GM23248 (cell line): ENCODE measurements around the gene FBXW7. TPM values are rescaled to one million over a fixed set of nuclear protein-coding genes. Genes with fewer than 3 reads are reported as not detected.

Source experiments
- DNase-seq: peaks from one replicate; pipeline ENCODE4 v3.0.0-alpha.2; 2015
- H2AFZ ChIP-seq: fragments of 200-600 bp; sonication (generic); 2 replicates; pipeline ENCODE4 v1.6.1; 2016; ENCODE audit warnings: antibody characterized with exemption
- H3F3A ChIP-seq: fragments of 200-600 bp; sonication (generic); 2 replicates; pipeline ENCODE4 v1.6.1; 2016; ENCODE audit warnings: mild to moderate bottlenecking, antibody characterized with exemption, mixed run types; ENCODE audit not compliant: insufficient read depth
- H3K27ac ChIP-seq: fragments of 200-600 bp; sonication (generic); 2 replicates; pipeline ENCODE4 v1.5.1; 2016; ENCODE audit warnings: mild to moderate bottlenecking
- H3K27me3 ChIP-seq: fragments of 200-600 bp; sonication (generic); replicated peaks from 2 replicates; pipeline ENCODE4 v1.6.1; 2016; ENCODE audit warnings: mild to moderate bottlenecking; ENCODE audit not compliant: insufficient read depth
- H3K36me3 ChIP-seq: fragments of 200-600 bp; sonication (generic); 2 replicates; pipeline ENCODE4 v1.6.1; 2016; ENCODE audit warnings: low read depth, mild to moderate bottlenecking
- H3K4me1 ChIP-seq: fragments of 200-600 bp; sonication (generic); 2 replicates; pipeline ENCODE4 v1.6.1; 2016; ENCODE audit warnings: mild to moderate bottlenecking; ENCODE audit not compliant: insufficient read depth
- H3K4me2 ChIP-seq: fragments of 200-600 bp; sonication (generic); one replicate; pipeline ENCODE4 v1.6.1; 2016; ENCODE audit warnings: mild to moderate bottlenecking; ENCODE audit not compliant: unreplicated experiment
- H3K4me3 ChIP-seq: fragments of 200-600 bp; sonication (generic); 2 replicates; pipeline ENCODE4 v1.5.1; 2016; ENCODE audit warnings: mild to moderate bottlenecking
- H3K79me2 ChIP-seq: fragments of 200-600 bp; sonication (generic); 2 replicates; pipeline ENCODE4 v1.6.1; 2016; ENCODE audit warnings: mild to moderate bottlenecking; ENCODE audit not compliant: insufficient read depth
- H3K9ac ChIP-seq: fragments of 200-600 bp; sonication (generic); 2 replicates; pipeline ENCODE4 v1.6.1; 2016; ENCODE audit warnings: mild to moderate bottlenecking
- H3K9me2 ChIP-seq: fragments of 200-600 bp; sonication (generic); 2 replicates; pipeline ENCODE4 v1.6.1; 2016; ENCODE audit warnings: mixed run types, mild to moderate bottlenecking, moderate library complexity; ENCODE audit not compliant: insufficient read depth
- H3K9me3 ChIP-seq: fragments of 200-600 bp; sonication (generic); one replicate; pipeline ENCODE4 v1.6.1; 2017; ENCODE audit warnings: low read depth
- H4K20me1 ChIP-seq: fragments of 200-600 bp; sonication (generic); 2 replicates; pipeline ENCODE4 v1.6.0; 2016; ENCODE audit not compliant: insufficient read depth
- EZH2 ChIP-seq: fragments of 200-600 bp; sonication (generic); IDR thresholded peaks from 2 replicates; pipeline ENCODE4 v1.6.1; 2018; ENCODE audit warnings: antibody characterized with exemption, mild to moderate bottlenecking; ENCODE audit not compliant: insufficient read depth, poor library complexity, severe bottlenecking
- EZH2phosphoT487 ChIP-seq: fragments of 200-600 bp; sonication (generic); IDR thresholded peaks from 2 replicates; pipeline ENCODE4 v1.6.1; 2018; ENCODE audit warnings: antibody characterized with exemption, moderate library complexity, mild to moderate bottlenecking, low read depth; ENCODE audit not compliant: insufficient read depth
- WGBS, 2 experiments: methylation state at CpG; one replicate each; pipeline ENCODE4 v1.1.6; 2015 to 2017; ENCODE audit warnings: low lambda C conversion rate in 2 of 2, low coverage in 1 of 2; ENCODE audit errors: missing lambda C conversion rate in 2 of 2; 5-methylcytosine and 5-hydroxymethylcytosine counted together
- in situ Hi-C: fragments of 300-500 bp; cut with MboI; formaldehyde crosslinking; loops from 2 replicates; pipeline ENCODE4 v1.15.0; 2020
- polyA plus RNA-seq: library from polyadenylated mRNA; unstranded; fragments of >200 nt; fragmentation: Nextera tagmentation; extraction: Ambion mirVana; gene quantifications from 2 replicates; pipeline ENCODE4 v1.2.1, GENCODE V29; 2016
- total RNA-seq: library from RNA; depleted of rRNA; stranded (reverse); fragments of >200 nt; shearing (Covaris generic); gene quantifications from 2 replicates; pipeline ENCODE4 v1.2.3, GENCODE V29; 2014

FBXW7 gene
- total and polyA plus RNA-seq, 2 experiments from 2014 or later: 8.8 to 29.0 TPM

- Histone ChIP-seq H3K79me2 (peaks cover 50% of the 10 kb centered on the region), H3K4me2 (no peak overlapping the region), H3K4me3 (no peak overlapping the region), H3K36me3 (no peaks in the 10 kb centered on the region), H3K27me3 (no peaks in the 10 kb centered on the region), H3K4me1 (peaks cover 9% of the 10 kb centered on the region), H2AFZ (no peak overlapping the region), H3K9ac (no peak overlapping the region), H3K27ac (no peak overlapping the region), H3F3A (no peaks in the 10 kb centered on the region), H3K9me2 (no peaks in the 10 kb centered on the region), H4K20me1 (no peaks in the 10 kb centered on the region), H3K9me3 (no peaks in the 10 kb centered on the region)
- no peak for DNase-seq
- TF ChIP-seq EZH2 (no peak), EZH2phosphoT487 (no peak)
- 80 to 90% methylated on average over 3 of the region's 3 CpGs for WGBS, 2 experiments
- in situ Hi-C loops: loop anchor here (25.0 kb wide), 1 partner anchor 1018 kb away; no protein-coding TSS in a partner anchor
Measured at GRCh38 chr4:152380185-152380584, 155.7 kb downstream of the FBXW7 start.

- no peak overlapping the region for H3K4me2 ChIP-seq
- H3K36me3 ChIP-seq: no peaks in the 10 kb centered on the region
- peak; percentile 49 for DNase-seq
- H3K27ac ChIP-seq: peak overlapping the region; percentile 14
- no peaks in the 10 kb centered on the region for H4K20me1 ChIP-seq
- H3K79me2 ChIP-seq: 0 out of 2 replicates have a peak, but pooled peaks cover 33% of the 10 kb centered on the region
- no peak overlapping the region for H2AFZ ChIP-seq
- 55 to 62% methylated on average over 3 of the region's 3 CpGs for WGBS, 2 experiments
- in situ Hi-C loops: loop anchor here (25.0 kb wide), 2 partner anchors 1012 to 1262 kb away; no protein-coding TSS in a partner anchor
- no peak overlapping the region for H3K4me3 ChIP-seq
- no peaks in the 10 kb centered on the region for H3K27me3 ChIP-seq
- no peak overlapping the region for H3K9ac ChIP-seq
- TF ChIP-seq EZH2phosphoT487: no peak
- no peak for TF ChIP-seq EZH2
- H3K9me2 ChIP-seq: no peaks in the 10 kb centered on the region
- H3K9me3 ChIP-seq: no peaks in the 10 kb centered on the region
- H3F3A ChIP-seq: no peaks in the 10 kb centered on the region
- H3K4me1 ChIP-seq: peaks cover 14% of the 10 kb centered on the region
Measured at GRCh38 chr4:152374606-152375285, 161.1 kb downstream of the FBXW7 start.

DNA sequence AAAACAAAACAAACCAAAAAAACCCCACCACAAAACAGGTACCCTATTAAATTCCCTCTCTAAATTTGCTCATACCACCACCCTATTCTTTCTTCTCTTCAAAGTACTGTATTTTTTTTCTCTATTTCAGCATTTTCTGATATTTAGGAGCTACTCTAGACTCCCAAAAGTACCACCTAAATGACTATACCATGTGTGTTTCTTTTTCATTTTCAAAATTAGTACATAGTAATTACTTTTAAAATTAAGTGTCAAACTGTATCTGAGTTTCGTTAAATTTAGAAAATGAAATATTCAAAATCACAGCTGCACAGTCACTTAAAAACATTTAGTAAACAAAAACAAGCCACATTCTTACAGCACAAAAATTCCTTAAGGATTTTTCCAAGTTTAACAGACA lies 161.7 kb downstream of the FBXW7 start:
- H3K9ac ChIP-seq: no peak overlapping the region
- TF ChIP-seq EZH2: no peak
- TF ChIP-seq EZH2phosphoT487: no peak
- no peaks in the 10 kb centered on the region for H3F3A ChIP-seq
- H3K9me3 ChIP-seq: no peaks in the 10 kb centered on the region
- no peaks in the 10 kb centered on the region for H3K27me3 ChIP-seq
- H2AFZ ChIP-seq: no peak overlapping the region
- 0 out of 2 replicates have a peak, but pooled peaks cover 30% of the 10 kb centered on the region for H3K79me2 ChIP-seq
- in situ Hi-C loops: loop anchor here (25.0 kb wide), 1 partner anchor 1262 kb away; no protein-coding TSS in a partner anchor
- H3K4me3 ChIP-seq: no peak overlapping the region
- H3K9me2 ChIP-seq: no peaks in the 10 kb centered on the region
- no peak overlapping the region for H3K27ac ChIP-seq
- no peak for DNase-seq
- no peak overlapping the region for H3K4me2 ChIP-seq
- 87 to 95% methylated on average over 1 of the region's 1 CpG for WGBS, 2 experiments
- H3K36me3 ChIP-seq: no peaks in the 10 kb centered on the region
- H4K20me1 ChIP-seq: no peaks in the 10 kb centered on the region
- H3K4me1 ChIP-seq: peaks cover 17% of the 10 kb centered on the region

DNA sequence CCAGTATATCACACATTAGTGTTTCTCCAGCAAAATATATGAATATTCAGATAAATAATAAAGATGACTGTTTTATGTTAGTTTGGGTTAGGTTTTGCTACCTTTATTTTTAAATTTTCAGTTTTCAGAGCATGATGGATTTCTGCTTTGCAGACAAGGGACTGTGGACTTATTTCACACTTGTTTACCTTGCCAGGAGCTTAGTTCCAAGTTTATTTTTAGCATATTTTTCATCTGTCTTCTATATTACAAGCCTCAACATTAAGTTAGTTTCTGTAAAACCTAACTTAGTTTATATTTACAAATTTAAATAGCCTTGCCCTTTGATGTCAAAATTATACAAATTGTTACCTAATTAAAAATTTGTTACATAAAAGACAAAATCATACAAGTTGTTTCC lies 163.4 kb downstream of the FBXW7 start:
- no peak overlapping the region for H3K9ac ChIP-seq
- no peaks in the 10 kb centered on the region for H3K27me3 ChIP-seq
- in situ Hi-C loops: loop anchor here (25.0 kb wide), 1 partner anchor 1260 kb away; no protein-coding TSS in a partner anchor
- no peak overlapping the region for H3K4me2 ChIP-seq
- TF ChIP-seq EZH2phosphoT487: no peak
- no peak for TF ChIP-seq EZH2
- H3K4me1 ChIP-seq: peaks cover 17% of the 10 kb centered on the region
- no peak overlapping the region for H3K27ac ChIP-seq
- H3K36me3 ChIP-seq: no peaks in the 10 kb centered on the region
- H3K79me2 ChIP-seq: 0 out of 2 replicates have a peak, but pooled peaks cover 24% of the 10 kb centered on the region
- no peak overlapping the region for H2AFZ ChIP-seq
- H3K4me3 ChIP-seq: no peak overlapping the region
- H3F3A ChIP-seq: no peaks in the 10 kb centered on the region
- H4K20me1 ChIP-seq: no peaks in the 10 kb centered on the region
- H3K9me3 ChIP-seq: no peaks in the 10 kb centered on the region
- no peak for DNase-seq
- no peaks in the 10 kb centered on the region for H3K9me2 ChIP-seq
